SH-SY5Y (cell line): ENCODE data around the gene FYN.
A peak's percentile ranks its signal among the peaks of the same experiment; 100 is the strongest.

Experiments
- GATA2 ChIP-seq: IDR thresholded peaks from 2 replicates; pipeline ENCODE4 v1.6.1; 2011; ENCODE audit warnings: mild to moderate bottlenecking, low read depth, low read length
- GATA3 ChIP-seq: IDR thresholded peaks from 2 replicates; pipeline ENCODE4 v1.6.1; 2011; ENCODE audit warnings: low read depth, mild to moderate bottlenecking, low read length, moderate library complexity

Gene FYN

GRCh38 chr6:111686932-111687266 is 186.4 kb downstream of the FYN start:
- TF ChIP-seq GATA2 (no peak), GATA3 (no peak)

DNA sequence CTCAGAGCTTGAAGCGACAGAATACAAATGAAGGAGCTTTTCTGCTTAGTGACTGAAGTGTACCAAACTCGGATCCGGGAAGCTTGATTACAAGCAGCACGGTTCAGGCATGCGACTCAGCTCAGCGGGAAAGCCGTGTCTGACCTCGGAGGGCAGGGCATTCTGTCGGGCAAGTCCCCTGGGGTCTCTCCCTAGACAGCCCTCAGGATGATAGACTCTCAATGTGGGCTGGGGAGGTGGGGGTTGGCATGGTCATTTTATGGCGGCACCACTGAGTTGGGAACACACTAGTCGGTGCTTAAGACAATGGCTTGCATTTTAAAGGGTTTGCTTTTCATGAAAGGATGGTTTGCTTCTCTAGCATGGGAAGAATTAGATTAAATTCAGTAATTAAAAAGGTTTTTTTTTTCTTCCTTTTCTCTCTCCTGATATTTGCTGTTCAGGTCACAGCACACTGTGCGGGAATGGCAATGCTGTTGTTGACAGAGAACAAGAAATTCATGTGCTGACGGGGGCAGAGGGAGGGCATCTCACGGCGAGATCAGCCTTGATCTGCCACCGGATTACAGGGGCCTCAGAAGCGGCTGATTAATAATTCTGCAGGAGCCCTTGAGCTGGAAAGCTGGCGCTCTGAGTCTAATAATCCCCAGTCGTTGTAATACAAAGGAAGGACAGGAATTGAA is 186.9 kb downstream of the FYN start:
- no peak; the same call in 1 of the 2 replicates for TF ChIP-seq GATA3
- peak; percentile 77 for TF ChIP-seq GATA2

GRCh38 chr6:111685526-111685925 is 187.7 kb downstream of the FYN start:
- no peak for TF ChIP-seq GATA3
- TF ChIP-seq GATA2: no peak

GRCh38 chr6:111685058-111685457 is 188.2 kb downstream of the FYN start:
- TF ChIP-seq GATA2 (no peak), GATA3 (no peak)

- TF ChIP-seq GATA2: no peak
- TF ChIP-seq GATA3: no peak
Observed at GRCh38 chr6:111683749-111684267, 189.4 kb downstream of the FYN start.

DNA sequence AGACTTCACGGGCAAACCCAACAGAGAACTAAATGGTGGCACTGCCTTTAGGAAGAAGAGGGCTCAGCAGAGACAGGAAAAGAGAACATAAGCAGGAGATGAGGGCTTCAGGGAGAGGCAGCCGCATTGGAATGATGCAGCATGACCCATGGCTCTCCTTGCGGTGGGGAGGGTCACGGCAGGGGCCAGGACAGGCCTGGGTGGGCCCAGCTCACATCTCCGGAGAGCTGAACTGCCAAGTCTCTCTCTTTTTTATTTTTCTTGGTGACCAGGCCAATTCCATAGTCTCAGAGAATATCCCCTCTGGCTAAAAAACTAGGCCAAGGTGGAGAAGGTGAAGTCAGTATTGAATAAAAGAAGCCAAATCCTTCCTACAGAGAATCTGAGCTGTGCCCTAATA is 190.1 kb downstream of the FYN start:
- TF ChIP-seq GATA2 (no peak), GATA3 (no peak)

DNA sequence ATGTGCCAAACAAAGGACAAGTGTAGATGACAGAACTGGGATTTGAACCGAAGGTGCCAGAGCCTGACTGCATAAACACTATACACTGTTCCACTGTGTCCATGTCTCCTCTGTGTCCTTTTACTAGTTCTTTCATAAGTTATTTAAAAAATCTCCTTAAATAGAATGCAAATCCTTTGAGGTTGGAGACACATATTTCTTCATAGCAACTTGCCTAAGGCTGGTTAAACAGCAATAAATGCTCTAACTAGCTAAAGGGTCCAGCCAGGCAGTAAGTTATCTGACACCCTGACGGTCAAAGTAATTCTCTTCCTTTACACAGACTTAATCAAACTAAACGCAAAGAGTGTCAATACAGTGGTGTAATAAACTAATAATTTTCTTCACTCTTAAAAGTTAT is 191.4 kb downstream of the FYN start:
- TF ChIP-seq GATA3: no peak
- no peak for TF ChIP-seq GATA2

DNA sequence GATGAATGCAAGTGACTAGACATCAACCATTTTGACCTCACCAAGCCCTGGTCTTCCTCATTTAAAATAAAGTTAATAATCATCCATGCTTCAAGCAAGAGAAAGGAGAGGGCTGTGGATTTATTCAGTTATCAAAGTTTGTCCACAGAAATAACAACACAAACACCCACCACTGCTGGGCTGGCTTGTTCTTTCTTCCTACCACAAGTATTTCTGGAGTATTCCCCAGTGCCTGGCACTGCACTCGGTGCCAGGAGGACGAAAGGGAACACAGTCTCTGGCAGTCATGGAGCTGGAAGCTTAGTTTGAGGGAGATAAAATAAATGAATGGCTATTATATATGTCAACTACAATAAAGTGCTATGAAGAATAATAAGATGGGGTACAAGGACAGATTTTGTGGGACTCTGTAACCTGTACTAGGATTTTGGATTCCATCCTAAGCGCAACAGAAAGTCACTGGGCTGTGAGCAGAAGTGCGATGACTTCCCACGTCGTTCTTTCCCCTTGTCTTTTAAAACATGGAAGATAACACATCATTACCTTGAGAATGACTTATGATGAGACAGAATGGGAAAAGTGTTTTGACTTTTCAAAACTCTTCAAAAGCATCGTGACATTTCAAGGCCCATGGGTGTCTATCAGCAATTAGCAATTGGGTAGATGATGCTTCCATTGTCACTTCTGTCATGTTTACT is 193.1 kb downstream of the FYN start:
- TF ChIP-seq GATA2 (no peak), GATA3 (no peak)

GRCh38 chr6:111679126-111679858 is 194.0 kb downstream of the FYN start:
- no peak for TF ChIP-seq GATA2
- no peak for TF ChIP-seq GATA3

DNA sequence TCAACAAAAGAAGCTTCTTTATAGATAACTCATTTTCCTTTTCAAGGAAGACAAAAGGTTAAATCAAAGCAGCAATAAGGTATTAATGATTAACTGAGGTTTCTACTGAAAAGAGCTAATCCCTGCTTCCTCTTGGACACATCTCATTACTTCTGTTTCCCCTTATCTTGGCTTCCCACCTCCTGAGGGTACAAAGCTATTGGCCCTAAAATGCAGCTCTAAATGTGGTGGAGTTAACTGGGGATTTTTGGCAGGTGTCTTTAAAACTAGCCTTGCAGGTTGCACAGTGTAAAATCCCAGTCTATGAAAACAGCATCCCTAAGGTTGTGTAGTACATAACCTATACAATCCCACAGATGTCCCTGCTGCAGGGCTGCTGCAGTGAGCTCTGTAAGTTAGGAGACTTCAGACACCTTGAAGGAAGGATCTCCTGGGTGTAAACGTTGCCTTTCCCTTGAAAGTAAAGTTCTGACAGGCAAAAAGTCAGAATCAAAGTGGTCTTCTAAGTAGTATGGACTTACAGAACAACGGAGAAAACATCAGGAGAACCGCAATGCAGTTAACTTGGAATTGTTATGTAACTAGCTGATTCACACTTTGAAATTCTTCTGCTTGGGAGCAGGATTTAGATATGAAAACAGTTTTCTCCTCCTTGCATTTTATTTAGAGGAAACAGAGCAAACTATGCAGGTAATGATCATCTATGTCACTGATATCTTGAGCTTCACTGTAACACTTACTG is 195.8 kb downstream of the FYN start:
- no peak for TF ChIP-seq GATA2
- TF ChIP-seq GATA3: no peak

- TF ChIP-seq GATA2 (no peak), GATA3 (no peak)
Observed at GRCh38 chr6:111676383-111676782, 196.9 kb downstream of the FYN start.

GRCh38 chr6:111674883-111675282 is 198.4 kb downstream of the FYN start:
- TF ChIP-seq GATA2 (no peak), GATA3 (no peak)

DNA sequence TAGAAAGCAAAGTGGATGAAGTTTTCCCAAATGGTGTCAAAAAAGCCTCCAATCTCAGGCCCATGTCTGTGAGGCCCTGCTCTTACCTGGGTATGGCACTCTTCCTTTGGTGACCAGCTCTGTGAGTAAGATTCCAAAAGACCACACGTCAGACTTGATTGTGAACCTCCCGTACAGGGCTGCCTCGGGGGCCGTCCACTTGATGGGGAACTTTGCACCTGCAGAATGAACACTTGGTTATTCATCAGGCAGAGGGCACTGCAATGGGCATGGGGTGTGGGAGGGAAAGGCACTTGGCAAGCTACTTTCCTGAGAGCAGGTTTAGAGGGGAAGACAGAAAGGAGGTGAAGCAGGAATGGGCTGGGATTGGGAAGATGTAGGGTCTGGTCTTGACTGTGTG is 198.8 kb downstream of the FYN start:
- TF ChIP-seq GATA3: no peak
- no peak for TF ChIP-seq GATA2

DNA sequence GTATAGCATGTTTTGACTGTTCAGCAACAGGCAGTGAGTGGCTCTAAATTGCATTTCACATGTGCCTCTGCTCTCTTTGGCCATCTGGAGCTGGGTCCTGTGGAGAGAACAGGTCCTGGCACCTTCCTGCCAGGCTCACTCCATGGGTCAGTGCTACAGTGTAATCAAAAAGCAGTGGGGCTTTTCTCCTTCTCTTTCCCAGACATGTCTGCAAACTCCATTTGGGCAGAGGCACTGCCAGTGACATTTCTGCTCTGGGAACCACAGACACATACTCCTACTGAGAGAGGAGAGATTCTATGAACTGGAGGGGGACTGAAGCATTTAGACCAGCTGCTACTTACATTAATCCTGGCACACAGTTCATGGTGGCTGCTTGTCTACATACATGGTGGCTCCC is 199.3 kb downstream of the FYN start:
- no peak for TF ChIP-seq GATA3
- no peak for TF ChIP-seq GATA2
